Astrocyte (in vitro differentiated cells and primary cell): ENCODE results near the gene LEMD2. TPM values are rescaled to one million over a fixed set of nuclear protein-coding genes. Genes with fewer than 3 reads are reported as not detected.
A peak's percentile ranks its signal among the peaks of the same experiment; 100 is the strongest.

Experiments
- DNase-seq: peaks from one replicate; pipeline ENCODE4 v3.0.0-alpha.2; 2010; ENCODE audit warnings: low read depth
- FAIRE-seq: peaks from 2 replicates; lab custom pipeline; 2011; peaks lifted over from hg19 to GRCh38; lab: Jason Lieb, UNC
- H2AFZ ChIP-seq: 2 replicates; pipeline ENCODE4 v1.6.0; 2012; ENCODE audit warnings: low read depth, low read length, inconsistent platforms
- H3K27ac ChIP-seq: 2 replicates; pipeline ENCODE4 v1.5.1; 2011; ENCODE audit warnings: low read depth, low read length, inconsistent platforms
- H3K27me3 ChIP-seq: 2 replicates; pipeline ENCODE4 v1.6.0; 2011; ENCODE audit warnings: low read length, inconsistent platforms; ENCODE audit not compliant: insufficient read depth
- H3K36me3 ChIP-seq: 2 replicates; pipeline ENCODE4 v1.5.1; 2011; ENCODE audit warnings: low read length, inconsistent platforms; ENCODE audit not compliant: insufficient read depth
- H3K4me1 ChIP-seq: 2 replicates; pipeline ENCODE4 v1.5.1; 2011; ENCODE audit warnings: low read length, inconsistent platforms; ENCODE audit not compliant: insufficient read depth
- H3K4me2 ChIP-seq: 2 replicates; pipeline ENCODE4 v1.6.0; 2012; ENCODE audit warnings: low read length, inconsistent platforms
- H3K4me3 ChIP-seq: 2 replicates; pipeline ENCODE4 v1.5.1; 2011; ENCODE audit warnings: low read depth, mild to moderate bottlenecking, low read length, inconsistent platforms; ENCODE audit not compliant: insufficient read depth
- H3K79me2 ChIP-seq: 2 replicates; pipeline ENCODE4 v1.6.0; 2012; ENCODE audit warnings: mild to moderate bottlenecking, low read length, inconsistent platforms; ENCODE audit not compliant: insufficient read depth
- H3K9ac ChIP-seq: 2 replicates; pipeline ENCODE4 v1.6.0; 2012; ENCODE audit warnings: mild to moderate bottlenecking, low read length, inconsistent platforms
- H3K9me3 ChIP-seq: 2 replicates; pipeline ENCODE4 v1.5.1; 2012; ENCODE audit warnings: low read depth, mild to moderate bottlenecking, low read length, inconsistent platforms; ENCODE audit not compliant: insufficient read depth
- H4K20me1 ChIP-seq: 2 replicates; pipeline ENCODE4 v1.6.0; 2012; ENCODE audit warnings: low read length, inconsistent platforms; ENCODE audit not compliant: insufficient read depth
- H3K27ac Mint-ChIP-seq: one replicate; pipeline ENCODE4 v1.8.0; 2021; ENCODE audit warnings: mild to moderate bottlenecking, mixed read lengths; ENCODE audit not compliant: unreplicated experiment
- H3K27me3 Mint-ChIP-seq: one replicate; pipeline ENCODE4 v1.8.0; 2021; ENCODE audit warnings: low read depth, mixed read lengths; ENCODE audit not compliant: unreplicated experiment
- H3K36me3 Mint-ChIP-seq: one replicate; pipeline ENCODE4 v1.8.0; 2021; ENCODE audit warnings: low read depth, mixed read lengths; ENCODE audit not compliant: unreplicated experiment
- H3K4me1 Mint-ChIP-seq: one replicate; pipeline ENCODE4 v1.8.0; 2021; ENCODE audit warnings: low read depth, mixed read lengths; ENCODE audit not compliant: unreplicated experiment
- H3K4me3 Mint-ChIP-seq: one replicate; pipeline ENCODE4 v1.8.0; 2021; ENCODE audit warnings: mild to moderate bottlenecking, moderate library complexity, mixed read lengths; ENCODE audit not compliant: unreplicated experiment
- H3K9me3 Mint-ChIP-seq: one replicate; pipeline ENCODE4 v1.8.0; 2021; ENCODE audit warnings: mild to moderate bottlenecking, mixed read lengths; ENCODE audit not compliant: unreplicated experiment
- EZH2 ChIP-seq: IDR thresholded peaks from 2 replicates; pipeline ENCODE4 v1.6.1; 2012; ENCODE audit warnings: mild to moderate bottlenecking, low read length, inconsistent platforms; ENCODE audit not compliant: insufficient read depth
- total RNA-seq: library from RNA; stranded (reverse); gene quantifications from 2 replicates; pipeline ENCODE4 v1.2.1, GENCODE V29; 2021
- TF ChIP-seq, protein P1 (sequence below): IDR thresholded peaks from 2 replicates; pipeline ENCODE4 v1.5.1; 2011; ENCODE audit warnings: low read depth, mild to moderate bottlenecking, inconsistent platforms, low read length, moderate library complexity; ENCODE audit not compliant: insufficient read depth

LEMD2 gene
- total RNA-seq, 1 donor from 2014 or later, result 62.2 TPM

DNA sequence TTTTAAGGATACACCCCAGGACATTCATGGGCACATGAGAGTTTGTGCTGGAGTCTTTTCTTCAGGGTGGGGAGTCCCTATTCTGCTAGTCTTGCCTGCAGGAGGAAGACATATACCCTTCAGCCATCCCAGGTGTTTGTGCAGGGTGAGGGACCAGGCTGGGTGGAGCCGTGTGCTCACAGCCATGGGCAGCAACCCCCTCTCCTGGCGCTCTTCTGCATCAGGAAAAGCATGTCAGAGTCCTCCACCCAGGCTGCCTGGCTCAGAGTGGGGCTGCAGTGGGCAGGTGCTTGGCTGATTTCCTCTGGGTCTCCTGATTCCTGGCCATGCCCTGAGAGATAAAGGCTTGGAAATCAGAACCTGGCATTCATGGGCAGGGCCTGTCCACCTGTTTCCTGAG is 37.6 kb upstream of the LEMD2 start:
- Mint-ChIP-seq H3K9me3 (no peaks in the 10 kb centered on the region), H3K27ac (no peak overlapping the region), H3K27me3 (peaks cover 46% of the 10 kb centered on the region), H3K4me3 (no peak overlapping the region), H3K4me1 (peaks cover 14% of the 10 kb centered on the region), H3K36me3 (no peaks in the 10 kb centered on the region)
- no peaks in the 10 kb centered on the region for H4K20me1 ChIP-seq
- H3K4me1 ChIP-seq, result peaks cover 4% of the 10 kb centered on the region
- no peaks in the 10 kb centered on the region for H3K36me3 ChIP-seq
- no peak for DNase-seq
- H3K79me2 ChIP-seq, result no peaks in the 10 kb centered on the region
- H3K27me3 ChIP-seq, result peaks cover 7% of the 10 kb centered on the region
- FAIRE-seq, result no peak
- no peak overlapping the region for H3K4me2 ChIP-seq
- no peak overlapping the region for H2AFZ ChIP-seq
- no peak overlapping the region for H3K27ac ChIP-seq
- no peaks in the 10 kb centered on the region for H3K9me3 ChIP-seq
- H3K4me3 ChIP-seq, result no peak overlapping the region
- no peak overlapping the region for H3K9ac ChIP-seq
- TF ChIP-seq, protein P1, sequence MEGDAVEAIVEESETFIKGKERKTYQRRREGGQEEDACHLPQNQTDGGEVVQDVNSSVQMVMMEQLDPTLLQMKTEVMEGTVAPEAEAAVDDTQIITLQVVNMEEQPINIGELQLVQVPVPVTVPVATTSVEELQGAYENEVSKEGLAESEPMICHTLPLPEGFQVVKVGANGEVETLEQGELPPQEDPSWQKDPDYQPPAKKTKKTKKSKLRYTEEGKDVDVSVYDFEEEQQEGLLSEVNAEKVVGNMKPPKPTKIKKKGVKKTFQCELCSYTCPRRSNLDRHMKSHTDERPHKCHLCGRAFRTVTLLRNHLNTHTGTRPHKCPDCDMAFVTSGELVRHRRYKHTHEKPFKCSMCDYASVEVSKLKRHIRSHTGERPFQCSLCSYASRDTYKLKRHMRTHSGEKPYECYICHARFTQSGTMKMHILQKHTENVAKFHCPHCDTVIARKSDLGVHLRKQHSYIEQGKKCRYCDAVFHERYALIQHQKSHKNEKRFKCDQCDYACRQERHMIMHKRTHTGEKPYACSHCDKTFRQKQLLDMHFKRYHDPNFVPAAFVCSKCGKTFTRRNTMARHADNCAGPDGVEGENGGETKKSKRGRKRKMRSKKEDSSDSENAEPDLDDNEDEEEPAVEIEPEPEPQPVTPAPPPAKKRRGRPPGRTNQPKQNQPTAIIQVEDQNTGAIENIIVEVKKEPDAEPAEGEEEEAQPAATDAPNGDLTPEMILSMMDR, result no peak
- no peak for TF ChIP-seq EZH2

DNA sequence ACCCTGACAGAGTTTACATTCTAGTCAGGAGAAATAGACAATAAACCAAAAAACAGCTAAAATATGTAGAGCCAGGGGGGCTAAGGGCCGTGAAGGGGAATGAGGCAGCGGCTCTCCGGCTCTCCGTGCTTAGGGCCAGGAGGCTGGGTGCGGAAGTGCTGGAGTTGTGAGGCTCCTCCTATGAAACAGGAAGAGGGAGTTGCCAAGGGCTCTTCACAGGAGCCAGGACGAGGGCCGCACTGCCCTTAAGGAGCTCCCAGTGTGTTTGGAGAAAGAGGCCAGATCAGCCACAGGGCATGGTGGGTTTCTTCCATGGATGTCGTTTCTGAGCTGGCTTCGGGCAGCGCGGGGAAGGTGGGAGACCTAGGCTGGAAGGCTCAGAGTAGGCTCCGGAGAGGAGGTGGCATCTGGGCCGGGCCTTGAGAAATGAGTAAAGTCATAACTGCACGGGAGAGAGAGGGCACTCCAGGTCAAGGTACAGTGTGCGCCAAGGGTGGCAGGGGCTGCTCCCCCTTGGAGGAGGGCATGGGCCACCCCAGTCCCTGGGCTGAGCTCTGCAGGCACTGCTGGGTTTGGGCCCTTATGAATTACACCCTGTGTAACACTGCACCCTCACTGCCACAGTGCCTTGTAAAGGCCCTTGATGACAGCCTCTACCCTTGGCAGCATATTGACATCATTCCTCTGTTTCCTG is 35.7 kb upstream of the LEMD2 start:
- Mint-ChIP-seq H3K4me3 (no peak overlapping the region), H3K27me3 (peaks cover 50% of the 10 kb centered on the region), H3K4me1 (peaks cover 14% of the 10 kb centered on the region), H3K9me3 (no peaks in the 10 kb centered on the region), H3K27ac (peak overlapping the region; percentile 79), H3K36me3 (no peaks in the 10 kb centered on the region)
- no peaks in the 10 kb centered on the region for H3K9me3 ChIP-seq
- no peak overlapping the region for H3K4me2 ChIP-seq
- no peak overlapping the region for H3K9ac ChIP-seq
- H4K20me1 ChIP-seq, result no peaks in the 10 kb centered on the region
- FAIRE-seq, result no peak
- H3K4me1 ChIP-seq, result peaks cover 4% of the 10 kb centered on the region
- H2AFZ ChIP-seq, result no peak overlapping the region
- peaks cover 4% of the 10 kb centered on the region for H3K27me3 ChIP-seq
- no peaks in the 10 kb centered on the region for H3K79me2 ChIP-seq
- no peak for DNase-seq
- no peak overlapping the region for H3K4me3 ChIP-seq
- no peak overlapping the region for H3K27ac ChIP-seq
- no peak for TF ChIP-seq EZH2
- TF ChIP-seq, protein P1, result no peak
- no peaks in the 10 kb centered on the region for H3K36me3 ChIP-seq

DNA sequence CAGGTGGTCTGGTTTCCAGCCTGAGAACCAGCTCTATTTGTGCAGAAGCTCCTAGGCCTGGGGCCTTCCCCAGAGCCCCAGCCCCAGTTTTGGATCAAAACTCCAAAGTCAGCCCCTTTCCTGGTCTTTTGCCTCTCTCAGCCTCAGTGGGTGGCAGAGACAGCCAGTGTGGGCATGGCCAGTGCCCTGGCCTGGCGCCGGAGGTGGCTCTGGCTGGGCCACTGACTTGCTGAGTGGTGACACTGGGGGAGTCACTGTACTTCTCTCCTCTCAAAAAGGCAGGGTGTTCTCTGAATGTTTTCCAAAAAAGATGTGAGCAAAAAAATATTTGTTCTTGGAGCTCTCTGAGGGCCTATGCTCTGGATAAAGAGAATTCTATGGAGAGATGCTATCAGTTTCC is 34.9 kb upstream of the LEMD2 start:
- H3K9me3 Mint-ChIP-seq, result no peaks in the 10 kb centered on the region
- no peak for TF ChIP-seq EZH2
- TF ChIP-seq, protein P1, result no peak
- H3K4me2 ChIP-seq, result no peak overlapping the region
- no peaks in the 10 kb centered on the region for H3K9me3 ChIP-seq
- no peak overlapping the region for H2AFZ ChIP-seq
- no peak overlapping the region for H3K9ac ChIP-seq
- H3K79me2 ChIP-seq, result no peaks in the 10 kb centered on the region
- H3K27me3 Mint-ChIP-seq, result peaks cover 56% of the 10 kb centered on the region
- H3K4me1 Mint-ChIP-seq, result peaks cover 11% of the 10 kb centered on the region
- peaks cover 4% of the 10 kb centered on the region for H3K4me1 ChIP-seq
- no peak overlapping the region for H3K4me3 ChIP-seq
- no peak overlapping the region for H3K27ac Mint-ChIP-seq
- DNase-seq (no peak), FAIRE-seq (no peak)
- no peaks in the 10 kb centered on the region for H3K36me3 ChIP-seq
- peaks cover 4% of the 10 kb centered on the region for H3K27me3 ChIP-seq
- H4K20me1 ChIP-seq, result no peaks in the 10 kb centered on the region
- H3K36me3 Mint-ChIP-seq, result no peaks in the 10 kb centered on the region
- no peak overlapping the region for H3K4me3 Mint-ChIP-seq
- no peak overlapping the region for H3K27ac ChIP-seq
